Testis (tissue), 3 donors: ENCODE measurements around the gene TRMT11. TPM values are rescaled to one million over a fixed set of nuclear protein-coding genes. Genes with fewer than 3 reads are reported as not detected.

ENCODE experiments used
- DNase-seq: peaks from one replicate; pipeline ENCODE4 v3.0.0-alpha.2; 2019
- H3K27ac ChIP-seq, 2 donors: fragments of 200-600 bp; sonication (generic); one replicate each; pipeline ENCODE4 v1.5.1; 2019
- H3K27me3 ChIP-seq: fragments of 200-600 bp; sonication (generic); one replicate; pipeline ENCODE4 v1.5.1; 2019
- H3K36me3 ChIP-seq: fragments of 200-600 bp; sonication (generic); one replicate; pipeline ENCODE4 v1.5.1; 2017; ENCODE audit warnings: low read depth; ENCODE audit errors: missing control alignments
- H3K4me1 ChIP-seq: fragments of 200-600 bp; sonication (generic); one replicate; pipeline ENCODE4 v1.5.1; 2019
- H3K4me3 ChIP-seq, 2 donors: fragments of 200-600 bp; sonication (generic); one replicate each; pipeline ENCODE4 v1.5.1; 2017 to 2019
- H3K9me3 ChIP-seq: fragments of 200-600 bp; sonication (generic); one replicate; pipeline ENCODE4 v1.5.1; 2017
- POLR2A ChIP-seq: fragments of 450-650 bp; IDR thresholded peaks from one replicate; pipeline ENCODE4 v1.6.1; 2017; ENCODE audit warnings: antibody characterized with exemption, mild to moderate bottlenecking, moderate library complexity
- WGBS, 2 donors: methylation state at CpG; one replicate each; pipeline ENCODE4 v1.1.5; 2018; 5-methylcytosine and 5-hydroxymethylcytosine counted together
- intact Hi-C: fragments of 100-400 bp; cut with DNase I; formaldehyde crosslinking; loops from one replicate; pipeline ENCODE4 v1.15.1; 2023; ENCODE audit warnings: low total_unique reads
- polyA plus RNA-seq: library from polyadenylated mRNA; stranded (reverse); fragments of 350-450 nt; fragmentation: Illumina TruSeq; extraction: RNeasy Lipid Tissue Mini Kit (QIAGEN cat#74804); gene quantifications from one replicate; pipeline ENCODE4 v1.2.3, GENCODE V29; 2014; ENCODE audit warnings: low read depth, low replicate concordance; ENCODE audit not compliant: insufficient read depth
- total RNA-seq, 2 donors: library from RNA; depleted of rRNA; stranded (reverse); fragments of >200 nt; gene quantifications; one replicate each; pipeline ENCODE4 v1.2.3, GENCODE V29; 2016
- TF ChIP-seq, protein P1 (sequence below), 3 experiments: fragments of 450-650 bp in 2 of 3; fragments of 200-600 bp in 1 of 3; sonication (generic) in 1 of 3; IDR thresholded peaks; one replicate each; pipeline ENCODE4 v1.5.1; 2016 to 2019; ENCODE audit warnings: antibody characterized with exemption in 3 of 3, mild to moderate bottlenecking in 2 of 3, moderate library complexity in 1 of 3

The TRMT11 gene
- total and polyA plus RNA-seq, 3 donors from 2014 or later = 16.1 to 51.2 (median 32.2) TPM

DNA sequence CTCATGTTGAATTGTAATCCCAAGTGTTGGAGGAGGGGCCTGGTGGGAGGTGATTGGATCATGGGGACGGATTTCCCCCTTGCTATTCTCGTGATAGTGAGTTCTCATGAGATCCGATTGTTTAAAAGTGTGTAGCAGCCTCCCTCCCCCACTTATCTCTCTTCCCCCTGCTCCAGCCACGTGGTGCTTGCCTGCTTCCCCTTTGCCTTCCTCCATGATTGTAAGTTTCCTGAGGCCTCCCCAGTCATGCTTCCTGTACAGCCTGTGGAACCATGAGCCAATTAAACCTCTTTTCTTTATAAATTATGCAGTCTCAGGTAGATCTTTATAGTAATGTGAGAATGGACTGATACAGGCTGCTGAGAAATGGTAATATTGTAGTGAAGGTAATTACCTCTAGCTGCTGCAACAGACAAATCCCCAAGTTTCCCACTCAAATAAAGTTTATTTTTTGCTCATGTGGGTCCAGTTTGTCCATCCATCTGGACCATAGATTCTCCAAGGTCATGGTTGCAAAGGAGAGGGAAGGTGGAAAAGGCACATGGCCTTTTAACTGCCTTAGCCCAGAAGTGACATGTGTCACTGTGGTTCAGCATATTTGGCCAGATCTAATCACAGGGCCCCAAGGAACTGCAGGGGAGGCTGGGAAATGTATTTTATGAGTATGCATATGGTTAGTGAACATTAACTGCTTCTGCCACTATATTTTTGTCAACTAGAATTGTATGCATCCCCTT lies 89.2 kb downstream of the TRMT11 start:
- 67 to 82% methylated on average over 4 of the region's 4 CpGs for WGBS, 2 donors
- TF ChIP-seq, protein P1, sequence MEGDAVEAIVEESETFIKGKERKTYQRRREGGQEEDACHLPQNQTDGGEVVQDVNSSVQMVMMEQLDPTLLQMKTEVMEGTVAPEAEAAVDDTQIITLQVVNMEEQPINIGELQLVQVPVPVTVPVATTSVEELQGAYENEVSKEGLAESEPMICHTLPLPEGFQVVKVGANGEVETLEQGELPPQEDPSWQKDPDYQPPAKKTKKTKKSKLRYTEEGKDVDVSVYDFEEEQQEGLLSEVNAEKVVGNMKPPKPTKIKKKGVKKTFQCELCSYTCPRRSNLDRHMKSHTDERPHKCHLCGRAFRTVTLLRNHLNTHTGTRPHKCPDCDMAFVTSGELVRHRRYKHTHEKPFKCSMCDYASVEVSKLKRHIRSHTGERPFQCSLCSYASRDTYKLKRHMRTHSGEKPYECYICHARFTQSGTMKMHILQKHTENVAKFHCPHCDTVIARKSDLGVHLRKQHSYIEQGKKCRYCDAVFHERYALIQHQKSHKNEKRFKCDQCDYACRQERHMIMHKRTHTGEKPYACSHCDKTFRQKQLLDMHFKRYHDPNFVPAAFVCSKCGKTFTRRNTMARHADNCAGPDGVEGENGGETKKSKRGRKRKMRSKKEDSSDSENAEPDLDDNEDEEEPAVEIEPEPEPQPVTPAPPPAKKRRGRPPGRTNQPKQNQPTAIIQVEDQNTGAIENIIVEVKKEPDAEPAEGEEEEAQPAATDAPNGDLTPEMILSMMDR (IDR thresholded peaks at IDR 0.05) = no peak
- TF ChIP-seq POLR2A = no peak
- Histone ChIP-seq H3K27me3 (no peaks in the 10 kb centered on the region), H3K27ac (no peak overlapping the region), H3K4me3 (no peak overlapping the region), H3K4me1 (peaks cover 4% of the 10 kb centered on the region), H3K36me3 (no peaks in the 10 kb centered on the region), H3K9me3 (no peaks in the 10 kb centered on the region)
- no peak for DNase-seq
- intact Hi-C loops = no loop called here

DNA sequence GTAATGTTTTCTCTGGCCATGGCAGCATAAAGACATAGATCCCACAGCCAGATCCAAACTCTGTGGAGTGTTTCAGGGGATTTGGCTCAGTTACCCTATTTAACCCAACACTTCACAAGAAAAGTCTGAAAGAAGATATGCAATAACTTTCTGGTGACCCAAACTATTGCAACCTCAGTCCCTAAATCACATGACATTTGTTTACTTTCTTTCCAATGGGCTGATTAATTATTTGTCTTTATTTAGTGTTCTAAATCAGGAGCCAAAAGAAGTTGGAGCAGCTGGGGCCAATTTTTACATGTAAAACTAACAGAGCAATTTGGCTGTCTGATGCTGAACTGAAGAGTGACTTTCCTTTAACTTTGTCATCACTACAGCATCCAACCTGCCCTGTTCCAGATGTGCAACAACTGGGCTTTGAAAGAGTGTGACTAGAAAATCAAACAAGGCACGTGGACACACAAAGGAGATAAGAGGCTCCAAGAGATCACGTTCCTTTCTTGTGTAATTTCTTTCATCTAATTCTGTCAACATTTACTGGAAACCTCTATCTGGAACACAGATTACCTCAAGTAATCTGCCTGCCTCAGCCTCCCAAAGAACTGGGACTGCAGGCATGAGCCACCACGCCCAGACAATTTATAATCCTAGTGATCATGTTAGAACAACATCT lies 90.8 kb downstream of the TRMT11 start:
- no peaks in the 10 kb centered on the region for H3K36me3 ChIP-seq
- H3K9me3 ChIP-seq = no peaks in the 10 kb centered on the region
- H3K4me1 ChIP-seq = no peaks in the 10 kb centered on the region
- DNase-seq = no peak
- 66 to 70% methylated on average over 3 of the region's 3 CpGs for WGBS, 2 donors
- intact Hi-C loops = no loop called here
- TF ChIP-seq, protein P1 (IDR thresholded peaks at IDR 0.05) = no peak
- no peak for TF ChIP-seq POLR2A
- H3K4me3 ChIP-seq = no peak overlapping the region
- no peaks in the 10 kb centered on the region for H3K27me3 ChIP-seq
- H3K27ac ChIP-seq = no peak overlapping the region

DNA sequence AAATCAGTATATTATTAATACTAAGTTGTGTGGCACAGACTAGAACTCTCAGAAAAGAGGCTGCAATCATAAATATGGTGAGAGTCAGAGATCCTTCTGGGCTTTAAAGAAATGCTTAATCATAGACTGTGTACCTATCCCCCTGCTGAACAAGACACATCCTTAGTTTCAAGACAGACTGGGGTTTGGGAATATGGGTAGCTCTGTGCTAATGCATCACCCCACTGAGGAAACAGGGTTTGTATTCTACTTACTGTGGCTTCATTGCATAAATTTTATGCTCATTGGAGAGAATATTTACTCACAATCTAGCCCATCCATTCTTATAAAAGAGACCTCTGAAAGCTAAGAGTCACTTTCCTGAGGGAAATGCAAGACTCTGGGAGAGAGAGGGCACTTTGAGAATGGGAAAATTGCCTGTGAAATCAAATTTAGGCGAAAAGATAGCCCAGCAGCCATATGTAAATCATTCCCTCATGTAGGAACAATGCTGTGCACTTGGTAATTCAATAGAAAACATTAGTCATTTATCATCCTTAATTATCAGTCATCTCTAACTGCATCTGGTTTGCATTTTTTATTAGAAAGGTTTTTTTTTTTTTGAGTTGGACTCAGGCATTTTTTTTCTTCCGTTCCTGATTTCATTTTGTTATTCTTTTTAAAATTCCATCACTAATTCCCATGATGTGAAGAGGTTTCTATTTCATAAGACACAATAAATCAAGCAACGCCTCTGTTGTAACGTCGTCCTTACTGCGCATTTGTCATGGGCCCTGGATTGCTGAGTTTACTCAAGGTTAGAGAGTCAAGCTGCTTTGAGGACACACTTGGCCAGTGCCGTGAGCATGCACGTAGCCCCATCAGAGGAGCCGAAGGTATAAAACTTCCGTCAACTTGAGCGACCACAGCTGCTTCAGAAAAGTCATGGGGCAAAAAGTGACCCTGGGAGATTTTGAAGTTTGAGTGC lies 91.8 kb downstream of the TRMT11 start:
- Histone ChIP-seq H3K9me3 (no peaks in the 10 kb centered on the region), H3K4me1 (no peaks in the 10 kb centered on the region), H3K27ac (no peak overlapping the region), H3K36me3 (no peaks in the 10 kb centered on the region), H3K27me3 (no peaks in the 10 kb centered on the region), H3K4me3 (no peak overlapping the region)
- WGBS, 2 donors = 91 to 95% methylated on average over 11 of the region's 11 CpGs
- intact Hi-C loops = no loop called here
- no peak for DNase-seq
- no peak for TF ChIP-seq POLR2A
- TF ChIP-seq, protein P1 (IDR thresholded peaks at IDR 0.05) = no peak

DNA sequence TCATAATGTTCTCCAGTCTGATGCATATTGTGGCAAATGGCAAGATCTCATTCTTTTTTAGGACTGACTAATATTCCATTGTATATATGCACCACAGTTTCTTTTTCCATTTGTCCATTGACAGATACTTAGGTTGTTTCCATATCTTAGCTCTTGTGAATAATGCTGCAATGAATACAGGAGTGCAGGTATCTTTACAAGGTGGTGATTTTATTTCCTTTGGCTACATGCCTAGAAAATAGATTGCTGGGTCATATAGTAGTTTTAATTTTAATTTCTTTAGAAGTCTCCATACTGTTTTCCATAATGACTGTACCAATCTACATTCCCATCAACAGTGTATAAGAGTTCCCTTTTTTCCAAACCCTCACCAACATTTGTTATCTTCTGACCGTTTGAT lies 97.5 kb downstream of the TRMT11 start:
- 95 to 97% methylated on average over 1 of the region's 1 CpG for WGBS, 2 donors

More for the DNA sequence above, 97.5 kb downstream of the TRMT11 start:
- Histone ChIP-seq H3K9me3 (no peaks in the 10 kb centered on the region), H3K27me3 (no peaks in the 10 kb centered on the region), H3K4me3 (no peak overlapping the region), H3K27ac (no peak overlapping the region), H3K36me3 (no peaks in the 10 kb centered on the region), H3K4me1 (no peaks in the 10 kb centered on the region)
- TF ChIP-seq, protein P1 (IDR thresholded peaks at IDR 0.05) = no peak
- TF ChIP-seq POLR2A = no peak
- DNase-seq = no peak
- intact Hi-C loops = no loop called here
